Measurements from ENCODE around the gene ISLR.

DNA sequence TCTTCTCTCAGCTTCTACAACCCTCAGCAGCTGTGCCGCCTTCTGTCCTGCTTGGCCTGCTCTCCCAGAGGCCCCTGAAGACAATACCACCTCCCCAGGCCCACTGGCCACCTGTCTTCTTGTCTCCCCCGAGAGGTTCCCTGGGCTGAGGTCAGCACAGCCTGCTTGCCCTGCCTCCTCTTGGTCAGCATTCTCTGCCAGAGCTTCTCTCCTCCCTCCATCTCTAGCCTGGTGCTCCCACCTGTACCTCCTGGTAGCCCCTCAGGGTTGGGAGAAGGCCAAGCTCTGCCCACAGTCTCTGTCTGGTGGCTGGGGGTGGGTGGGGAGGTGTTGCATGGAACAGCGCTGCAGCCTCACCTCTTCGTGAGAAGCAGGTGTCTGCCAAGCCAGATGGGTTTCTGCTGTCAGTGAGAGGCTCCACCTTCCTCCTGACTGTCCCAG is 5.6 kb upstream of the ISLR start:
- TF ChIP-seq, protein P1, sequence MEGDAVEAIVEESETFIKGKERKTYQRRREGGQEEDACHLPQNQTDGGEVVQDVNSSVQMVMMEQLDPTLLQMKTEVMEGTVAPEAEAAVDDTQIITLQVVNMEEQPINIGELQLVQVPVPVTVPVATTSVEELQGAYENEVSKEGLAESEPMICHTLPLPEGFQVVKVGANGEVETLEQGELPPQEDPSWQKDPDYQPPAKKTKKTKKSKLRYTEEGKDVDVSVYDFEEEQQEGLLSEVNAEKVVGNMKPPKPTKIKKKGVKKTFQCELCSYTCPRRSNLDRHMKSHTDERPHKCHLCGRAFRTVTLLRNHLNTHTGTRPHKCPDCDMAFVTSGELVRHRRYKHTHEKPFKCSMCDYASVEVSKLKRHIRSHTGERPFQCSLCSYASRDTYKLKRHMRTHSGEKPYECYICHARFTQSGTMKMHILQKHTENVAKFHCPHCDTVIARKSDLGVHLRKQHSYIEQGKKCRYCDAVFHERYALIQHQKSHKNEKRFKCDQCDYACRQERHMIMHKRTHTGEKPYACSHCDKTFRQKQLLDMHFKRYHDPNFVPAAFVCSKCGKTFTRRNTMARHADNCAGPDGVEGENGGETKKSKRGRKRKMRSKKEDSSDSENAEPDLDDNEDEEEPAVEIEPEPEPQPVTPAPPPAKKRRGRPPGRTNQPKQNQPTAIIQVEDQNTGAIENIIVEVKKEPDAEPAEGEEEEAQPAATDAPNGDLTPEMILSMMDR (IDR thresholded peaks at IDR 0.05), result no peak
- TF ChIP-seq EP300 (IDR thresholded peaks at IDR 0.05), result no peak

All from ovary (tissue), 3 donors.